ENCODE data around the gene GLP2R. TPM values are rescaled to one million over a fixed set of nuclear protein-coding genes. Genes with fewer than 3 reads are reported as not detected.

GLP2R gene
- total RNA-seq, 1 experiment from 2014 or later, result 0.08 TPM

- no TSS peak for BruUV-seq (replicated peaks)
- CTCF ChIA-PET, result no interaction called here
- Histone ChIP-seq H3K36me3 (ENCODE audit: control insufficient read depth, insufficient read depth, low read length) (no peaks in the 10 kb centered on the region), H3K4me3 (ENCODE audit: low read depth in 2 of 2, low read length in 2 of 2) (no peak overlapping the region), H3K4me1 (ENCODE audit: control insufficient read depth, insufficient read depth, low read length) (no peaks in the 10 kb centered on the region), H3K9me3 (ENCODE audit: control insufficient read depth, insufficient read depth, low read depth, low read length) (no peaks in the 10 kb centered on the region), H3K27me3 (ENCODE audit: control insufficient read depth, insufficient read depth, low read length) (no peaks in the 10 kb centered on the region), H3K27ac (ENCODE audit: low read length) (no peak overlapping the region)
- in situ Hi-C loops (cut with HindIII; ENCODE audit: low pct_unique_long_range_greater_than_20kb, low sequenced_read_pairs), result no loop called here
- intact Hi-C loops (cut with micrococcal nuclease; ENCODE audit: unreplicated experiment), result no loop called here
- TF ChIP-seq POLR2AphosphoS5 (IDR thresholded peaks at IDR 0.05; ENCODE audit: low read depth, low read length) (no peak), CTCF (IDR thresholded peaks at IDR 0.05) (no peak), SIN3A (IDR thresholded peaks at IDR 0.05; ENCODE audit: borderline replicate concordance, insufficient read depth, low read depth, low read length) (no peak), TCF7L2 (IDR thresholded peaks at IDR 0.05; ENCODE audit: low read depth, low read length) (no peak), REST (IDR thresholded peaks at IDR 0.05; ENCODE audit: insufficient read depth in 1 of 2, low read depth in 2 of 2, low read length in 1 of 2) (no peak)
- DNase-seq (ENCODE audit: low read depth, low spot score), result no peak
- no peak for ATAC-seq
- POLR2A ChIA-PET, result no interaction called here
Observed at GRCh38 chr17:9899280-9900043, 73.7 kb downstream of the GLP2R start.

DNA sequence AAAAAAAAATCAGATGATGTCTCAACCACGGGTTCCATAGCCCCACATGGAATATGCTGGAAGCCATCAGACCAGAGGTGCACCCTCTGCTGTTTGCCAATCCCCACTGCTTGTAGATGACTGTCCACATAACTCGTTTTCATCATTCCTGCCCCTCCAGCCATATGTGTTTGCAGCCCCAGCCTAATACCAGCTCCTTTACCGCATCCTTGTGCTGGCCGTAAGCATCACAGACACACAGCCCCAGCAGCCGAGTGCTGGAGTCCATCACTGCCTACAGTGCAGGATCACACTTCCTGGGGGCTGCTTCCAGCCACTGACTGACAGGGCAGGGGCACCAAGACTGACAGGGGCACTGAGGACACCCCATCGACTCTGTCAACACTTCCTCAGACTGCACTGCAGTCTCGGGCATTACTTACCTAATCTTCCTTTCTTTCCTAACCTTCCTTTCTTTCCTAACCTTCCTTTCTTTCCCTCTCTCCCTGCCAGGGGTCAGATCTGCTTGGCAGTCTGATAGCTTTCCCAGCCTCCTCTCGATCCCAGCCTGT is 74.4 kb downstream of the GLP2R start:
- TF ChIP-seq SIN3A (IDR thresholded peaks at IDR 0.05; ENCODE audit: borderline replicate concordance, insufficient read depth, low read depth, low read length) (no peak), TCF7L2 (IDR thresholded peaks at IDR 0.05; ENCODE audit: low read depth, low read length) (no peak), POLR2AphosphoS5 (IDR thresholded peaks at IDR 0.05; ENCODE audit: low read depth, low read length) (no peak), REST (IDR thresholded peaks at IDR 0.05; ENCODE audit: insufficient read depth in 1 of 2, low read depth in 2 of 2, low read length in 1 of 2) (no peak), CTCF (IDR thresholded peaks at IDR 0.05) (no peak)
- CTCF ChIA-PET, result no interaction called here
- Histone ChIP-seq H3K4me1 (ENCODE audit: control insufficient read depth, insufficient read depth, low read length) (no peaks in the 10 kb centered on the region), H3K36me3 (ENCODE audit: control insufficient read depth, insufficient read depth, low read length) (no peaks in the 10 kb centered on the region), H3K9me3 (ENCODE audit: control insufficient read depth, insufficient read depth, low read depth, low read length) (no peaks in the 10 kb centered on the region), H3K4me3 (ENCODE audit: low read depth in 2 of 2, low read length in 2 of 2) (no peak overlapping the region), H3K27ac (ENCODE audit: low read length) (no peak overlapping the region), H3K27me3 (ENCODE audit: control insufficient read depth, insufficient read depth, low read length) (no peaks in the 10 kb centered on the region)
- no TSS peak for BruUV-seq (replicated peaks)
- POLR2A ChIA-PET, result no interaction called here
- intact Hi-C loops (cut with micrococcal nuclease; ENCODE audit: unreplicated experiment) (no loop called here), in situ Hi-C loops (cut with HindIII; ENCODE audit: low pct_unique_long_range_greater_than_20kb, low sequenced_read_pairs) (no loop called here)
- DNase-seq (ENCODE audit: low read depth, low spot score), result no peak
- ATAC-seq, result no peak

Data from Panc1 (cell line).